Endothelial cell of umbilical vein (primary cell): Measurements from ENCODE around the gene MT1B. TPM values are rescaled to one million over a fixed set of nuclear protein-coding genes. Genes with fewer than 3 reads are reported as not detected.

Experiments
- Bru-seq: library from RNA; stranded (reverse); fragments of 400-500 nt; gene quantifications from one replicate; lab custom pipeline; 2021; lab: Mats Ljungman, UMichigan
- BruChase-seq, 2 experiments: library from RNA; stranded (reverse); fragments of 400-500 nt; gene quantifications; one replicate each; lab custom pipeline; 2021; lab: Mats Ljungman, UMichigan
- BruUV-seq: library from RNA; stranded (reverse); fragments of 400-500 nt; replicated peaks from 2 replicates; lab custom pipeline; 2021; lab: Mats Ljungman, UMichigan
- CTCF ChIA-PET: fragments of 300-600, 350-600 bp; sonication (Branson Sonifier 250); formaldehyde crosslinking; loops from one replicate; lab custom pipeline; 2021; ENCODE audit warnings: antibody characterized with exemption, inconsistent platforms; lab: Charles Lee
- POLR2A ChIA-PET: fragments of 300-600, 350-600 bp; sonication (Branson Sonifier 250); formaldehyde crosslinking; loops from one replicate; lab custom pipeline; 2021; ENCODE audit warnings: antibody characterized with exemption, inconsistent platforms; lab: Charles Lee
- DNase-seq: peaks from one replicate; pipeline ENCODE4 v3.0.0-alpha.2; 2011; ENCODE audit warnings: low read depth, low spot score
- FAIRE-seq: peaks from 2 replicates; lab custom pipeline; 2011; peaks lifted over from hg19 to GRCh38; lab: Jason Lieb, UNC
- H2AFZ ChIP-seq: 2 replicates; pipeline ENCODE4 v1.6.0; 2012; ENCODE audit warnings: low read depth, low read length, control low read depth, inconsistent platforms
- H3K27ac ChIP-seq: 2 replicates; pipeline ENCODE4 v1.5.1; 2011; ENCODE audit warnings: low read depth, mild to moderate bottlenecking, control low read depth, low read length, moderate library complexity; ENCODE audit not compliant: insufficient read depth
- H3K27me3 ChIP-seq, 2 experiments: 2 replicates each; pipeline versions ENCODE4 v1.6.0 to v1.6.1; 2011; ENCODE audit warnings: low read length in 2 of 2, mixed read lengths in 1 of 2; ENCODE audit not compliant: control insufficient read depth in 2 of 2, insufficient read depth in 2 of 2
- H3K36me3 ChIP-seq, 2 experiments: 2 replicates in 1 of 2; 3 replicates in 1 of 2; pipeline ENCODE4 v1.5.1; 2011; ENCODE audit warnings: low read length in 2 of 2, mild to moderate bottlenecking in 1 of 2, moderate library complexity in 1 of 2; ENCODE audit not compliant: control insufficient read depth in 2 of 2, insufficient read depth in 2 of 2; ENCODE audit errors: extremely low read depth in 1 of 2
- H3K4me1 ChIP-seq: 3 replicates; pipeline ENCODE4 v1.5.1; 2011; ENCODE audit warnings: mild to moderate bottlenecking, low read length; ENCODE audit not compliant: control insufficient read depth, insufficient read depth; ENCODE audit errors: extremely low read depth
- H3K4me2 ChIP-seq: 2 replicates; pipeline ENCODE4 v1.6.1; 2011; ENCODE audit warnings: low read length, control low read depth, mixed read lengths; ENCODE audit not compliant: insufficient read depth
- H3K4me3 ChIP-seq, 3 experiments: fragments of 200-600 bp in 1 of 3; sonication (generic), shearing (Covaris generic) in 1 of 3; replicated peaks in 1 of 3; 2 replicates each; pipeline ENCODE4 v1.5.1; 2011 to 2016; ENCODE audit warnings: control low read depth in 3 of 3, low read length in 3 of 3, mild to moderate bottlenecking in 2 of 3, inconsistent platforms in 1 of 3, low read depth in 1 of 3, moderate library complexity in 1 of 3; ENCODE audit not compliant: insufficient read depth in 1 of 3
- H3K79me2 ChIP-seq: 2 replicates; pipeline ENCODE4 v1.6.0; 2012; ENCODE audit warnings: low read length, inconsistent platforms; ENCODE audit not compliant: control insufficient read depth, insufficient read depth
- H3K9ac ChIP-seq: replicated peaks from 2 replicates; pipeline ENCODE3; 2011; ENCODE audit warnings: low read length, control low read depth; ENCODE audit not compliant: insufficient read depth; ENCODE audit errors: extremely low read depth
- H3K9me1 ChIP-seq: replicated peaks from 3 replicates; pipeline ENCODE4 v1.6.0; 2011; ENCODE audit warnings: mild to moderate bottlenecking, low read length; ENCODE audit not compliant: control insufficient read depth, insufficient read depth; ENCODE audit errors: extremely low read depth
- H3K9me3 ChIP-seq: replicated peaks from 2 replicates; pipeline ENCODE4 v1.5.1; 2012; ENCODE audit warnings: low read length, inconsistent platforms; ENCODE audit not compliant: control insufficient read depth, insufficient read depth
- H4K20me1 ChIP-seq: replicated peaks from 2 replicates; pipeline ENCODE3; 2011; ENCODE audit warnings: mild to moderate bottlenecking, low read length; ENCODE audit not compliant: control insufficient read depth, insufficient read depth; ENCODE audit errors: extremely low read depth
- CTCF ChIP-seq, 2 donors: IDR thresholded peaks; 1 replicate in 1 of 2; 2 replicates in 1 of 2; pipeline ENCODE4 v1.5.1; 2011; ENCODE audit warnings: low read length in 2 of 2, mild to moderate bottlenecking in 2 of 2, moderate library complexity in 2 of 2, control low read depth in 1 of 2, inconsistent platforms in 1 of 2, low read depth in 1 of 2; ENCODE audit not compliant: insufficient read depth in 1 of 2; ENCODE audit errors: extremely low read depth in 1 of 2
- EZH2 ChIP-seq: IDR thresholded peaks from 2 replicates; pipeline ENCODE4 v1.6.1; 2012; ENCODE audit warnings: borderline replicate concordance, low read depth, mild to moderate bottlenecking, moderate library complexity, low read length, inconsistent platforms; ENCODE audit not compliant: severe bottlenecking
- FOS ChIP-seq: IDR thresholded peaks from 2 replicates; pipeline ENCODE4 v1.6.1; 2011; ENCODE audit warnings: mild to moderate bottlenecking, low read length, moderate library complexity, borderline replicate concordance; ENCODE audit not compliant: insufficient read depth
- GATA2 ChIP-seq: IDR thresholded peaks from 2 replicates; pipeline ENCODE4 v1.7.0; 2011; ENCODE audit warnings: low read depth, mild to moderate bottlenecking, moderate library complexity, mixed read lengths, low read length; ENCODE audit not compliant: insufficient read length, insufficient read depth
- JUN ChIP-seq: IDR thresholded peaks from 2 replicates; pipeline ENCODE4 v1.6.1; 2011; ENCODE audit warnings: borderline replicate concordance, low read depth; ENCODE audit not compliant: insufficient read length, insufficient read depth
- MAX ChIP-seq: IDR thresholded peaks from 2 replicates; pipeline ENCODE4 v1.6.1; 2011; ENCODE audit not compliant: insufficient read depth, insufficient read length
- MYC ChIP-seq: IDR thresholded peaks from one replicate; pipeline ENCODE4 v1.6.1; 2011; ENCODE audit warnings: mild to moderate bottlenecking, low read depth, low read length
- POLR2A ChIP-seq: IDR thresholded peaks from 2 replicates; pipeline ENCODE4 v1.6.1; 2012; ENCODE audit warnings: low read depth, mild to moderate bottlenecking, control low read depth, low read length
- POLR2AphosphoS5 ChIP-seq: IDR thresholded peaks from 2 replicates; pipeline ENCODE4 v1.6.1; 2012; ENCODE audit warnings: low read depth, mild to moderate bottlenecking, control low read depth, low read length, moderate library complexity; ENCODE audit not compliant: insufficient read depth
- dilution Hi-C: fragments of 300-500 bp; cut with MboI; formaldehyde crosslinking; loops from one replicate; pipeline ENCODE4 v1.15.0; 2019; ENCODE audit warnings: low sequenced_read_pairs; ENCODE audit not compliant: extremely low pct_ligation_motif_present
- intact Hi-C: fragments of 100-400 bp; cut with micrococcal nuclease; formaldehyde crosslinking; loops from one replicate; pipeline ENCODE4 v1.10.0; 2022
- long read RNA-seq: library from polyadenylated mRNA; stranded (forward); transcript quantifications from one replicate; pipeline ENCODE4 v2.0.0, GENCODE V29; 2021
- polyA minus RNA-seq, 3 experiments: library from RNA; depleted of rRNA, polyadenylated mRNA; stranded (reverse); fragments of >200 nt; gene quantifications; 1 replicate in 1 of 3; 2 replicates in 2 of 3; pipeline ENCODE4 v1.2.3, GENCODE V29; 2011
- polyA plus RNA-seq, 4 experiments: library from polyadenylated mRNA; depleted of rRNA in 3 of 4; stranded (reverse) in 3 of 4; unstranded in 1 of 4; fragments of >200 nt; gene quantifications; 2 replicates each; pipeline versions ENCODE4 v1.2.1 to v1.2.3, GENCODE V29; 2011 to 2012; ENCODE audit warnings: missing spikeins in 1 of 4
- total RNA-seq: library from RNA; stranded (reverse); gene quantifications from 2 replicates; pipeline ENCODE4 v1.2.3, GENCODE V29; 2021

MT1B gene
- total RNA-seq (not detected in 2 replicates), polyA plus RNA-seq (not detected in 2 replicates), polyA minus RNA-seq (not detected in 2 replicates), Bru-seq, nascent RNA (not detected), BruChase-seq, experiment 1, labeled RNA remaining after a 6-hour chase (not detected), BruChase-seq, experiment 2, labeled RNA remaining after a 2-hour chase (not detected)
- polyA plus RNA-seq (2011; cell fraction: cytosol; rRNA removed) = not detected in 2 replicates
- polyA plus RNA-seq (2011; cell fraction: nucleus; rRNA removed) = not detected in 2 replicates
- not detected in 2 replicates for polyA plus RNA-seq (2012)
- polyA minus RNA-seq (2011; cell fraction: cytosol; rRNA and poly(A)+ RNA removed) = not detected
- polyA minus RNA-seq (2011; cell fraction: nucleus; rRNA and poly(A)+ RNA removed) = not detected in 2 replicates
- long read RNA-seq = 0 reads

- Histone ChIP-seq H3K4me3 (no peak within 1 kb of the TSS), H3K9me1 (no peaks in the 10 kb centered on the region), H3K36me3 (no peaks in the 10 kb centered on the region), H3K27me3 (peaks cover 27 to 36% of the 10 kb centered on the region in 2 experiments), H3K4me2 (no peak within 1 kb of the TSS), H3K4me1 (no peaks in the 10 kb centered on the region), H3K9ac (no peak within 1 kb of the TSS), H3K79me2 (no peaks in the 10 kb centered on the region), H3K9me3 (no peaks in the 10 kb centered on the region), H3K27ac (no peak within 1 kb of the TSS), H2AFZ (no peak within 1 kb of the TSS), H4K20me1 (no peaks in the 10 kb centered on the region)
- intact Hi-C loops = no loop called here
- no TSS peak for BruUV-seq
- ChIA-PET POLR2A (no interaction called here), CTCF (interaction anchor here (2.2 kb wide), 1 partner anchor 21 kb away, joined by 6 read pairs; no protein-coding TSS in a partner anchor)
- FAIRE-seq (no peak), DNase-seq (no peak)
- TF ChIP-seq EZH2 (no peak), MYC (no peak), POLR2A (no peak), GATA2 (no peak), POLR2AphosphoS5 (no peak), JUN (no peak), CTCF (IDR thresholded peaks at IDR 0.05; ENCODE audit: extremely low read depth in 1 of 2, insufficient read depth in 1 of 2, low read depth in 1 of 2, low read length in 2 of 2) (no peak), MAX (no peak), FOS (no peak)
- dilution Hi-C loops = no loop called here
Observed at GRCh38 chr16:56651586-56651985, at the start of gene MT1B. Gene MT1B (plus strand): TSS chr16:56651886. CDS start chr16:56651954, 68 bp downstream.
